ENCODE data around the gene CLDN6.

The CLDN6 gene

DNA sequence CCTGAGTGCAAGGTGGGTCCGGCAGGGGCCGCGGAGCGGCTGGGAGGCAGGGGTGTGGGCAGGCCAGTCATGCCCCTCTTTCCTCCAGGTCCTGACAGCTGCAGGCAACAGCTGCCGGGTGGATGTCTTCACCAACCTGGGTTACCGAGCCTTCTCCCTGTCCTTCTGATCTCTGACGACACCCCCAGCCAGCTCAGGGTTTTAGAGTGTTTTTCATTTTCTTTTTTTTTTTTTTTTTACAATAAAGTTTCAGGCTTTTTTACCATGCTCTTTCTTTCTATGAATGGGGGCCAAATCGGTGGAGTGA is 9.5 kb upstream of the CLDN6 start:
- no peak for DNase-seq

- DNase-seq, result no peak
Observed at GRCh38 chr16:3026609-3027488, 8.9 kb upstream of the CLDN6 start.

GRCh38 chr16:3026003-3026378 is 8.0 kb upstream of the CLDN6 start:
- no peak for DNase-seq

- no peak for DNase-seq
Observed at GRCh38 chr16:3025032-3026002, 7.3 kb upstream of the CLDN6 start.

GRCh38 chr16:3023669-3024478 is 5.9 kb upstream of the CLDN6 start, which contains the start of the genes HCFC1R1 and THOC6:
TSS of gene HCFC1R1 (minus strand) at chr16:3023942. CDS start at chr16:3023941, 1 bp downstream.
TSS of gene THOC6 (plus strand) at chr16:3024035. CDS start at chr16:3024327, 292 bp downstream.
- DNase-seq, result peak; percentile 94

DNA sequence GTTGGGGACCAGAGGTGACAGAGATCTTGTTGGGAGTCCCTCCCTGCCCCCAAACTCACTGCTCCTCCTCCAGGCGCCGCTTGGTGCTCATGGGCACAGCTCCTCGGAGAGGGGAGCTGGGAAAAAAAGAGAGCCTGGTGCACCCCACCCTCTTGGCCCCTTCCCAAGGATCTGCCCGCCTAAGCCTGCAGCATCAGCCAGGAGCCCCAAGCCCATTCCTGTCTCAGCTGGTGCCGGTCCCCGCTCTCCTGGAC is 5.4 kb upstream of the CLDN6 start:
- DNase-seq, result no peak

GRCh38 chr16:3022684-3023414 is 4.9 kb upstream of the CLDN6 start:
- DNase-seq, result no peak

GRCh38 chr16:3022208-3022683 is 4.3 kb upstream of the CLDN6 start:
- peak; percentile 89 for DNase-seq

- peak; percentile 72 for DNase-seq
Observed at GRCh38 chr16:3021449-3022207, 3.6 kb upstream of the CLDN6 start.

DNA sequence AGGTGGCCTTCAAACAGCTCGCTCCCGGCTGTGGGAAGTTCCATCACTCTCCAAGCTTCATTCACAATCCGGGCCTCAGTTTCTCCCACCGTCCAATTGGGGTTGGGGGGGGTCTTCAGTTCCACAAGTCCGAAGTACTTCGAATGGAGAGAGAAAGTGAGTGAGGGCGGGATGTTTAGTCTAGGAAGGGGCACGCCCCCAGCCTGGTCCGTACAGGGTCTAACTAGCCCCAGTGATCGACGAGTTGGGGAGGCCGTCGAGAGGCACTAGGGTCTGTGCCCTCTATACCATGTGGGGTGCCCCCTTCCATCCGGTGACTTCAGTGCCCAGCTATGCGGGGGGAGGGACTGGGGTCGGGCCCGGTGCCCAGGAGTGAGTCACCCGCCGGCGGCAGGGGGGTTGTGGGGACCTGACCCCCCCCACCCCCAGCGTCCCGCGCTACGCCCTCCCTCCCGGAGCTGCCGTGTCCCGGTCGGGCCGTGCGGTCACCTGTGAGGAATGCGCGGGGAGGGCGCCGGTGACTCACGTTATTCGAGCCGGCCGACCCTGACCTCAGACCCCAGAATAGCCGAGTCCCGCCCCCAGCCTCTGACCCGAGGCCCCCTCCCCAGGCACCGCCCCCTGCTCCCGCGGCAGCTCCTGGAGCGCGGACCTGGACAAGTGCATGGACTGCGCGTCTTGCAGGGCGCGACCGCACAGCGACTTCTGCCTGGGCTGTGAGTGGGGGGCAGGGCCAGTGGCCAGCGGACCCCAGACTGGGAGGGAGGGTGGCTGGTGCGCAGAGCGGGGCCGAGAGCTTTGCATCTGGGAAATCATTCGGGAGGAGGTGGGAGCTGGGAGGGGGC is 2.8 kb upstream of the CLDN6 start:
- DNase-seq, result peak; percentile 42

GRCh38 chr16:3020247-3020603 is 2.2 kb upstream of the CLDN6 start, which contains the start of gene TNFRSF12A:
TSS of gene TNFRSF12A (plus strand) at chr16:3020368. CDS start at chr16:3020398, 30 bp downstream.
- peak; percentile 64 for DNase-seq

DNA sequence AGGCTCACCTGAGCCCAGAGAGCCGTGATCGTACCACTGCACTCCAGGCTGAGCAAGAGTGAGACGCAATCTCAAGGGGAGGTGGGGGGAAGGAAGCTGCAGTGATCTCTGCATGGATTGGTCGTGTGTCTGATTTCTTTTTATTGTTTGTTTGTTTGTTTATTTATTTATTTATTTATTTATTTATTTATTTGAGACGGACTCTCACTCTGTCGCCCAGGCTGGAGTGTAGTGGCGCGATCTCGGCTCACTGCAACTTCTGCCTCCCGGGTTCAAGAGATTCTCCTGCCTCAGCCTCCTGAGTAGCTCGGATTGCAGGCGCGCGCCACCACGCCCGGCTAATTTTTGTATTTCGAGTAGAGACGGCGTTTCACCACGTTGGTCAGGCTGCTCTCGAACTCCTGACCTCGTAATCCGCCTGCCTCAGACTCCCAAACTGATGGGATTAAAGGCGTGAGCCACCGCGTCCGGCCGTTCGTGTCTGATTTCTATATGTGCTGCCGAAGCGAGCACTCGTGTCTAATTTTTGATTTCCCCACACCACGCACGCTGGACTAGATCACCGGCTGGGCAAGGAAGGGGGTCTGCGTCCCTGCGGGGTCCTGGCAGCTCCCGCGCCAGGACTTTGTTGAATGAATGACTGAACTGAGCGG is 1.7 kb upstream of the CLDN6 start:
- no peak for DNase-seq

- DNase-seq, result no peak
Observed at GRCh38 chr16:3017344-3017743, 639 bp downstream of the CLDN6 start.

- DNase-seq, result no peak
Observed at GRCh38 chr16:3015865-3016521, 2.0 kb downstream of the CLDN6 start.

DNA sequence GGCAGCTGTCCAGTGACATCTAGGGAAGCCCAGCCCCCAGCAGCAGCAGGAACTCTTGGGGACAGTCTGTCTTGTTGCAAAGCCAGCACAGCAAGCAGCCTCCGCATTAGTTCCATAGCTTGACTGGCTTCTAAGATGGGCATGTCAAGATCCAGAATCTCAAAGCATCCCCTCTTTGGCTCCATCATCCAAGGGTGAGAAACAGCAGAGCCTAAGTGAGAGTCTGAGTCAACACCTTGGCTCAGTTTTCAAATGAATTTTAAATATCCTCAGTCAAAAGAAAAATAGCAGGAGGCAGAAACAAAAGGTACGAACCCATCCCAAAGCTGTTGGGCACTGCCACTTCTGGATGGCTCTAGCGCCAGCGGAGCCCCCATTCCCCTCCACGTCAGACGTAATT is 3.0 kb downstream of the CLDN6 start:
- DNase-seq, result no peak

DNA sequence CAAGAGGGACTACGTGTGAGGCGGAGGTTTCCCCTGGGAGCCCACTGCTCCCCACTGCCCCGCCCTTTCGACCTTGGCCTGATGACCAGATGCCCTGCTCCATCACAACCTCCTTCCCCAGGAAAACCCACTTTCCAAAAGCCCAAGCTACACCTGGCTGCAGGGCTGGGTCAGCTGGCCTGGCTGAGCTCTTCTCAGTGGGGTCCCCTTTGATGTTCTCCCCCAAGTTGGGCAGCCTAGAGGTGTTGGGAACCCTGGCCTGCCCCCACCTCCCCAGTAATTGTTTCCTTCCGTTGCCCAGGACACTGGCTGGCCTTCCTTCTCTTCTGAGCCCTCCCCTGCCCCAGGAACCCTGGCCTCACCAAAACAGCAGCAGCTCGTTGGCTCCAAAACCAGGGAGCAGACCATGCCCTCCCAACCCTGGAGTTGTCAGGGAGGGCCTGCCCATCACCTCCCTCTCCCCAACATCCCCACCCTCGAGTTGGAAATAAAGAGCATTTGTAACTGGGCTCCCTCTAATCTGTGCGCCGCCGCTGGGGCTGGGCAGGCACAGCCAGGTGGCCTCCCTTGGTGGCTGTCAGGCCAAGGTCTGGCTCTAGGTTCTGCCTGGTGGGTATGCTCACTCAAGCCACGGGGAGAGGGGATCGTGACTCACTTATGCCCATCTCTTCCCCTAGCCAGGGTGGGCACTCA is 3.8 kb downstream of the CLDN6 start:
- no peak for DNase-seq

DNA sequence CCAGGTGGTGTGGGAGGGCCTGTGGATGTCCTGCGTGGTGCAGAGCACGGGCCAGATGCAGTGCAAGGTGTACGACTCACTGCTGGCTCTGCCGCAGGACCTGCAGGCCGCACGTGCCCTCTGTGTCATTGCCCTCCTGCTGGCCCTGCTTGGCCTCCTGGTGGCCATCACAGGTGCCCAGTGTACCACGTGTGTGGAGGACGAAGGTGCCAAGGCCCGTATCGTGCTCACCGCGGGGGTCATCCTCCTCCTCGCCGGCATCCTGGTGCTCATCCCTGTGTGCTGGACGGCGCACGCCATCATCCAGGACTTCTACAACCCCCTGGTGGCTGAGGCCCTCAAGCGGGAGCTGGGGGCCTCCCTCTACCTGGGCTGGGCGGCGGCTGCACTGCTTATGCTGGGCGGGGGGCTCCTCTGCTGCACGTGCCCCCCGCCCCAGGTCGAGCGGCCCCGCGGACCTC is 4.5 kb downstream of the CLDN6 start:
- DNase-seq, result no peak

DNA sequence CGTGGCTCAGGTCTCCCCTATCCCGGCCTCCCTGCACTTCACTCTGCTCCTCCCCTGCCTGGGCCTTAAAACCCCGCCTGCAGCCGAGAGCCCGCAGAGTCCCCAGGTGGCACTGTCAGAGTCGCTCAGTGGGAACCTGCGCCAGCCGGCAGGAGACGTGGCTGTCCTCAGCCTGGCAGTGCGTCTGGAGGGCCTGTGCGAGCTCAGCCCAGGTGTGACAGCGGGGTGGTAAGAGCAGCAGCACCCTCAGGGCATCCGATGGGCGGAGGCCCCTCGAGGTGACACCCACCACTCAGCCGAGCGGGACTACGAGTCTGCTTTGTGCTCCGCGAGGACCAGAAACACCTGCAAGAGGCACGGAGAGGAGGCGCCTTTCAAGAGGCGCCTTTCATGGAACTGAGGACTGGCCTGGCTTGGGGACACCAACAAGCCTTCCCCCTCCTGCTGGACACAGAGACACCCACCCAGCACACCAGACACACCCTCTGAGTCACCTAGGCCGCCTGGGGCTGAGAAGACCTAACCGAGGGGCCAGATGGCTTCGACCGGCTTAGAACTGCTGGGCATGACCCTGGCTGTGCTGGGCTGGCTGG is 5.1 kb downstream of the CLDN6 start, which contains the start of gene CLDN9:
Gene CLDN9 (plus strand): TSS at position 96 of the 593 bp plus-strand sequence. CDS start 440 bp downstream, at position 536.
- DNase-seq, result no peak

All from stimulated activated CD4-positive, alpha-beta T cell treated with anti-CD3 and anti-CD28 coated beads, Interleukin-12 subunit alpha, Interleukin-12 subunit beta, amount 100 ng/mL, for 4 hours (primary cell).